Measurements from ENCODE around the gene TMEM131.
"Not testable (repeated sequence)": the region's sequence is repeated elsewhere in the genome, so short reads cannot be mapped to it uniquely, and the experiment has no call there.

The TMEM131 gene

GRCh38 chr2:97953853-97954252 is 41.9 kb downstream of the TMEM131 start:
- DNase-seq, result no peak

GRCh38 chr2:97952357-97952756 is 43.4 kb downstream of the TMEM131 start:
- no peak for DNase-seq

GRCh38 chr2:97951155-97951680 is 44.5 kb downstream of the TMEM131 start:
- DNase-seq, result no peak

GRCh38 chr2:97950329-97951154 is 45.2 kb downstream of the TMEM131 start:
- no peak for DNase-seq

- no peak for DNase-seq
Observed at GRCh38 chr2:97948926-97949325, 46.8 kb downstream of the TMEM131 start.

GRCh38 chr2:97945791-97946190 is 50.0 kb downstream of the TMEM131 start:
- no peak for DNase-seq

GRCh38 chr2:97936881-97937280 is 58.9 kb downstream of the TMEM131 start:
- DNase-seq, result no peak

- DNase-seq, result no peak
Observed at GRCh38 chr2:97936199-97936598, 59.5 kb downstream of the TMEM131 start.

- no peak for DNase-seq
Observed at GRCh38 chr2:97935719-97936161, 60.0 kb downstream of the TMEM131 start.

GRCh38 chr2:97932975-97933662 is 62.6 kb downstream of the TMEM131 start:
- DNase-seq, result no peak

- DNase-seq, result no peak
Observed at GRCh38 chr2:97931858-97932225, 63.9 kb downstream of the TMEM131 start.

GRCh38 chr2:97931118-97931857 is 64.5 kb downstream of the TMEM131 start:
- no peak for DNase-seq

GRCh38 chr2:97928591-97928990 is 67.2 kb downstream of the TMEM131 start:
- DNase-seq, result no peak

GRCh38 chr2:97926946-97927345 is 68.8 kb downstream of the TMEM131 start:
- no peak for DNase-seq

GRCh38 chr2:97924194-97924593 is 71.6 kb downstream of the TMEM131 start:
- no peak for DNase-seq

GRCh38 chr2:97919858-97920257 is 75.9 kb downstream of the TMEM131 start:
- DNase-seq, result no peak

GRCh38 chr2:97918818-97919217 is 76.9 kb downstream of the TMEM131 start:
- no peak for DNase-seq

GRCh38 chr2:97917668-97918067 is 78.1 kb downstream of the TMEM131 start:
- DNase-seq, result not testable (repeated sequence)

GRCh38 chr2:97914691-97915213 is 81.0 kb downstream of the TMEM131 start:
- no peak for DNase-seq

GRCh38 chr2:97913846-97914245 is 81.9 kb downstream of the TMEM131 start:
- DNase-seq, result no peak

- DNase-seq, result no peak
Observed at GRCh38 chr2:97911922-97912575, 83.7 kb downstream of the TMEM131 start.

GRCh38 chr2:97911206-97911921 is 84.4 kb downstream of the TMEM131 start:
- no peak for DNase-seq
